Stimulated activated CD8-positive, alpha-beta memory T cell treated with anti-CD3 and anti-CD28 coated beads, Interleukin-12 subunit alpha, Interleukin-12 subunit beta, amount 100 ng/mL, for 24 hours (primary cell): ENCODE data around the gene TAAR2.
"Not testable (repeated sequence)": the region's sequence is repeated elsewhere in the genome, so short reads cannot be mapped to it uniquely, and the experiment has no call there.

Experiments
- DNase-seq: peaks from one replicate; pipeline ENCODE4 v3.0.0-alpha.2; 2020; ENCODE audit errors: extremely low read depth

The TAAR2 gene

DNA sequence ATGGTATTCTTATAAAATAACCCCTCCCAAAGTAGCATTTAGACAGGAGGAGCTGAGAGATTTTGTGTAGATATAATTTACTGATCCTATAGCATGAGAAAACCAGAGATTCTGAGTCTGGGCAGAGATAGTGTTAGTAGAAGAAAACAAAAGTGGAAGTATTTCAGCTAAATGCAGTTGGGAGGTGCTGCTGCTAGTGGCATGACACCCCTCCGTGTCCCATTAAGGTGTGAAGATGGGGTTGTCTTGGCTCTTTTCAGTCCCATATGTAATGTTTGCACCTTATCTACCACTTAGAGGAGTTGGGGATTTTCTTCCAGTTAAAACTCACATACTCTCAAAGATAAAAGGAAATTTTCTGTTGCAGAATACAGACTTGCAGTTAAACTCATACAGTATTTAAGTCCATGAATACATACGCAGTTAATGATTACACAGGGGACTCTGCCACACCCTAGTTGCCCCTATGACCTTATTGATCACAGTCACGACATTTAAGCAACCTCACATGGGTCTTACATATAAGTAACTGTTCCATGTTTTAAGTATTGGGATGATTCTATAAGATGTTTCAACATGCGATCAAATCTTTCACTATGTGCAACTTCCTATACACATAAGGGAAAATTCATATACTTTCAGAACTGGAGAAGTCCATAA, 11.5 kb downstream of the TAAR2 start:
- DNase-seq = no peak

DNA sequence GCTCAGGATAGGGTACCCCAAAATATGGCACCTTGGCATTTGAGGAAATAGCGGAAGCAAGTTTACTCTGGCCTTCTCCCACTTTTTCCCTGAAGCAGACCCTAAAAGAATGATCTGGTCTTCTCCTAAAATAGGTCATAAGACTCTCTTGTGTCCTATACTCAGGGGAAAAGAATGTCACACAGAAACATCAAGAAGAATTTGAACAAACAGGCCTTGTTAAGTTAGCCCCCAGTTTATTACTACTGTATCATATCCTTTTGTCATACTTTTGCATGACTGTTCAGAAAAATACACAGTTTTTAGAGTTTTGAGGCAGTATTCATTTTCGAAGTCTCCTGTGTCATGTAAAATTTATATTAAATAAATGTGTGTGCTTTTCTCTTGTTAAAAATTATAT, 12.5 kb downstream of the TAAR2 start:
- no peak for DNase-seq

DNA sequence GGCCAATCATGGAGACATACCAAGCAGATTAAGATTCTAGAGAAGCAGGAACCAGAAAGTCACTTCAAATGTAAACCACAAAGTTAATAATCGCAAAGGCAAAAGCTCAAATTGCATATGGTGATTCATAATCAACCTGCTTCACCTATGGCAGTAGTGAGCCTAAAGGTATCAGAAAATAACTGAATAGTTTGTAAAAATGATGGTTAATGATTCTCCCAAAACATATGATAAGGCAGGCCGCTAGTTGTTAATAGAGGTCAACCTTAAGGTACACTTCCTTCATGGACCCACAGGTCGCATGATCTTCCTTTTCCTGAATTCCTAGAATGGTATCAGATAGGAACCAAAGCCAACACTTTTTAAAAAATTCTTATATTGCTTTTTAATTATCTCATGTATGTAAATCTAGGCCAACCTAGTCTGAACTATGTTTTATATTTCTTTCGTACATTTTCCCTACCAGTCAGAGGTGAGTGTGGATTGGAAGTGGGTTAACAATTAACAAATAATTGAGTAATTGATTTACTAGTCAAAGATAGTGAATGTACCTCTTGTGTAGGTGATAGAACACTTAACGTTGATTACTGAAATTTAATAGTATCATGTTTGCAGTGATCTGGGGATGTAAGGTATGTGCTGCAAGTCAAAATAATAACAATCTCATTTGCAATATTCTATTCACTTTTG, 16.4 kb downstream of the TAAR2 start:
- DNase-seq = no peak

DNA sequence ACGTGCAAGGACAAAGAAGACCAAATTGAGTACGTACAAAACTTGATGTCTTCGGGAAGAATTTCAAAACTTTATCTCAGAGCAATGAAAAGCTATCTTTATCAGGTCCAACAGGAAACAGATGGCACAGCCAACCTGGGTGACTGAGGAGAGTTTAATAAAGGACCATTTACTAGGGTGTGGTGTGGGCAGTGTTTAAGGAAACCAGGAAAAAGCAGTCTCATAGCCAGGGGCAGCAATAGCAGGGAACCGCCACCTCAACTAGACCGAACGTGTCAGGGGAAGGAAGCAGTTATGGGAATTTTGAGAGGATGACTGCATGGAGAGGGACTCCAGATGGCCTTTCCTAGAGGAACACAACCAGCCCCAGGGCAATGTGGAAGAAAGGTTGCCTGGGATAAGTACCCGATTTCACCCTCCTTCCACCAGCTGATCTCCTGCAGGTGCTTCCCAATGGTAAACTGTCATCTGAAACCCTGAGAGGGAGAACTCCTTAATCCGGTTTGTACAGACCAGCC, 19.4 kb downstream of the TAAR2 start:
- no peak for DNase-seq

DNA sequence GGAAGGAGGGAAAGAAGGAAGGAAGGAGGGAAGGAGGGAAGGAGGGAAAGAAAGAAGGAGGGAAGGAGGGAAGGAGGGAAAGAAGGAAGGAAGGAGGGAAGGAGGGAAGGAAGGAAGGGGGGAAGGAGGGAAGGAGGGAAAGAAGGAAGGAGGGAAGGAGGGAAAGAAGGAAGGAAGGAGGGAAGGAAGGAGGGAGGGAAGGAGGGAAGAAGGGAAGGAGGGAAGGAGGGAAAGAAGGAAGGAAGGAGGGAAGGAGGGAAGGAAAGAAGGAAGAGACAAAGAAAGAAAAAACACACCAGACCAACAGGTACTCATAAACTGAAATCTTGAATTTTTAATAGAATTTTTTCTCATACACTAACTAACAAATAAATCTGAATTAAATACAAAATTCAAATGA, 23.2 kb downstream of the TAAR2 start:
- not testable (repeated sequence) for DNase-seq

DNA sequence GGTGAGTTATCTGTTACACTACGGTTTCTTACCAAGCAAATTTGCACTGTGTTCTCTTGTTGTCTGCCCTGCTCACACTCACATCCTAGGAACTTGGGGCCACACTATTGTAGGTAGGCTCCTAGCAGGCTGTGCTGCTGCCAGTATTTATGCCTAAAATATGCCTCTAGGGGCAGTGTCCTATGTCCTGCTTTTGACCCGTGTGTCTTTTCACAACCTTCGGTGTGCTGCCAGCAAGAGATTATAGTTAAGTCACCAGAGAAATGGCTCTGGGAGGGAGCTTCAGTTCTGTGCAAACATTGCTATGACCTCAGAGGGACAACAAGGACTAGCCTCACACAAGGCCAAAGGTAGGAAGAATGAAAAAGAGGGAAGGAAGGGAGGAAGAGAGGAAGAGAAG, 25.6 kb downstream of the TAAR2 start:
- no peak for DNase-seq

DNA sequence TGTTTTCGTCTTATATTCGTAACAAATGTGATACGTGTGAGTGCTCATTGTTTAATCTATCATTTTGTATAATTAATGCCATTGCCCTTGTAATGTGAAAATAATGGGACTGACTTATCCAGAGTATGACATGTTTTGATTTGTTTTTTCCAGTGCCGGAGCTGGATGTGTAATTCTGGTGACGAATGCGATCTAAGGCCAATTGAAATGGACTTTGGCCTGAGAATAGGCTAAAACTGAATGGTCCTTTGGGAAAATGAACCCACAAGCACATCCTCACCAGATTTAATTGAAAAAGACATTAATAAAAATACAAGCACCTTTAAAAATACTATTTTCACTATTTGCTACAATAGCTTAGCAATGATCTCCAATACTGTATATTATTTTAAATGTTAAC, 27.9 kb downstream of the TAAR2 start:
- DNase-seq = no peak

DNA sequence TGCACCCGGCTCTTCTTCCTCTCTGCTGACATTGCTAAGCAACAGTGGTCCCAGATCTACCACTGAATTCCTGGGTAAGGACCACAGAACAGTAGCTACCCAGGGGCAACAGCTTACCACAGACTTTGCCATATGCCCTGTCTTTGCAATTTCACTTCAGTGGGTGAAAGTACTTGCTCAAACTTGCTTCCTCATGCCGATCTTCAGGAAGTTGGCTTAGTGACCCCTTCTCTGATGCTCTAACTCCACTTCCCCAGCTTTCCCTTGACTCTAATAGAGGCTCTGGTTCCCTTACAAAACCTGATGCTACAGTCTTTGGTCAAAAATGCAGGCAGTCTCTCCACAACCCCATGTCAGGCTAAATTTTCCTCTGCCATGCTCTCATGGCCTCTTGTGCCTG, 31.2 kb downstream of the TAAR2 start:
- no peak for DNase-seq

DNA sequence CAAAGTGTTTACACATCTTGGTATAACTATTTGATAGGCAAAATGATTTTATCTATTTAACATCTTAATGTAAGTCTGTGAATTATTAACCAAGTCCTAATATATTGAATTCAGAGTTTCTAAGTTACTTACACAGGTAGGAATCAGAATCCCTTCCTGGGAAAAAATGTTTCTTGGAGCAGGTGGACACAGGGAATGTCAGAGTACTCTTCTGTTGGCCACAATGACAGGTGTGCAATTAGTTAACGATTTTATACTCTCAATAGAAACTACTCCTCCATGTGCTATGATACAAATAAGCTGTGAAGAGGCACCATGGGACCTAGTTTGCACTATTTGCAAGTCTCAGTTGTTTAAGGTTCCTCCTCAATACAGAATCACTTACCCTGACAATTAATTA, 33.7 kb downstream of the TAAR2 start:
- no peak for DNase-seq

DNA sequence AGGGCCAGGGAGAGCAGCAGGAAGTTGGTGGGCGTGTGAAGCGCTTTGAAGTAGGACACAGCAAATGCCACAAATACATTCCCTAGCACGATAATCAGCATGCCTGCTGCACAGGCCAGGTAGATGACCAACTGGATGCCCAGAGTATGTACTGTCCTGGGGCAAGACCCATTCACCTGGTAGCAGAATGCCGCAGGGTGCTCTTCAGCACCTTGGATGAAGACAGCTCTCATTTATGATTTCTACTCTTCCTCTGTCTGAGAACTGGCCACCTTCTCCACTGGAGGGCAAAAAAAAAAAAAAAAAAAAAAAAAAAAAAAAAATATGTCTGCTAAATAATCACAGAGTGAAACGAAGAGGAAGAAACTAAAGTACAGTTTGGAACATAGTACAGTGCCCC, 34.6 kb downstream of the TAAR2 start, which contains the start of gene TAAR5:
TAAR5 (minus strand) TSS at position 288 of the 400 bp plus-strand sequence; CDS start at position 233, 55 bp downstream.
- no peak for DNase-seq

DNA sequence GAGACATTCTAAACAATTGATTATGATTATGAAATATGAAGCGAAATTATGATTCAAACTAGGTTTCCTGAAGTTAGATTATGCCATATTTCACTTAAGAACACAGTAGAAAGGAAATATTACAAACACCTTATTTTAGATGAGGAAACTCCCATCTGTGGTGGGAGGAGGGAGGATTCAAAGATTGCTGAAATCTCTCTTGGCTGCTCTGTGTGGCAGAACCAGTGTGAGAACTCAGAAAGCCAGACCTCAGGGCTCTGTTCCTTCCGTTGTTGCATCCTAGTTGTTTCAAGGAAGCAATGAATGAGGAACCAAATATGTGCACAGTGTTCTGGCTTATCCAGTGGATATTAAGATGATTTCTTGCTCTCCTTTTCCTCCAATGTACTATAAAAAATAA, 36.7 kb downstream of the TAAR2 start:
- no peak for DNase-seq

DNA sequence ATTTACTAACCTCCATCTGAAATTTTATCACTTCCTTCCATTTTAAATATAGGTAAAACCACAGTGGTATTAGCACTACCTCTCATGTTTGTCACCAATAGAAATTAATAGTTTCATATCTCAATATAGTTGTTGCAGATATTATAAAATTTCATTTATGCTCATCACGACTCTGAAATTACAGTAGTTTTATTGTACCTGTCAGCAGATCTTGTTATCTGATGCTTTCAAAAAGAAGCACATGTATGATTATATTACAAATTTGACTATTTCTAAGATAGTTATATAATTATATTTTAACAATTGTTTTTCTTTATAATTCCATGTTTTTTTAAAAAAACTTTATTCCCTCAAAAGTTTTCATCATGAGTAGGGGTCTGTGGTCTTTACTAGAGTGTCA, 39.4 kb downstream of the TAAR2 start:
- no peak for DNase-seq

DNA sequence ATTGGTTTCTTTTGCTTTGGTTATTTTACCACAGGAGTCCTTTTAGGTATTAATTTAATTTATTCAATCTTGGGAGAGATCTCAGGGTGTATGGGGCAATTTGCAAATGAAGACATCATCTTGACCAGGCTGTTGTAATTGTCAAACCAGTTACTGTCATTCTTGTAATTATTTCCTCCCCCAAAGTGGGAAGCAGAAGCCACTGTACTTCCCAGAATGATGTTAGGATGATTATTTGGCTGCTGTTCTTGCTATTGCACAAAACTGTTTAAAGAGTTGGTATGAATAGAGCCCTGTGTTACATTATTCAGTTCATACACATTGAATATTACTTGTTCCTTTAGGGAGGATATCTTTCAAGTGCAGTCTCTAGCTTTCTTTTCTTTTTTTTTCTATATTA, 52.3 kb downstream of the TAAR2 start:
- DNase-seq = no peak

DNA sequence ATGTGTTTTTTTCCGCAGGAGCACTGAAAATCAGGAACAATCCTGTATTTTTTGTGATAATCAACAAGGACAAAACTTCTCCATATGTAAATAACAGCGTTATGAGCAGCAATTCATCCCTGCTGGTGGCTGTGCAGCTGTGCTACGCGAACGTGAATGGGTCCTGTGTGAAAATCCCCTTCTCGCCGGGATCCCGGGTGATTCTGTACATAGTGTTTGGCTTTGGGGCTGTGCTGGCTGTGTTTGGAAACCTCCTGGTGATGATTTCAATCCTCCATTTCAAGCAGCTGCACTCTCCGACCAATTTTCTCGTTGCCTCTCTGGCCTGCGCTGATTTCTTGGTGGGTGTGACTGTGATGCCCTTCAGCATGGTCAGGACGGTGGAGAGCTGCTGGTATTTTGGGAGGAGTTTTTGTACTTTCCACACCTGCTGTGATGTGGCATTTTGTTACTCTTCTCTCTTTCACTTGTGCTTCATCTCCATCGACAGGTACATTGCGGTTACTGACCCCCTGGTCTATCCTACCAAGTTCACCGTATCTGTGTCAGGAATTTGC, 53.8 kb downstream of the TAAR2 start, which contains the start of gene TAAR6:
TAAR6 (plus strand) TSS at position 102 of the 557 bp plus-strand sequence; CDS start at position 102, 0 bp downstream.
- no peak for DNase-seq

DNA sequence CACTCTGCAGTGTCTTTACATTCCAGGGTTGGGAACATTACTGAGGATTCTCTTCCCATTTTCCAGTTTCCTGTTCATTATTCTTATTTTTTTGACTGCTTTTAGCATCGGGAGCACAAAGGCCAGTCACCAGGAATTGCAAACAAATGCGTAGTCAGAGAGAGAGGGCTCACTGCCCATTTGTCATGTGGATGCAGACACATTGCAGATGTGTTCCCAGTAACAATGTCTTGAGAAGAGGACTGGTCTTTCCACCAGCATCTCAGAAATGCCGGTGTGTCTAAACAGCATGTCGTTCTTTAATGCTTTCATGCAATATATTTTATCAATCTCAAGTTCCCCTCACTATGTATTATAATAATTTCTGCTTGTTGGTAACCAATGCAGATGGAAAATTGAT, 54.9 kb downstream of the TAAR2 start:
- no peak for DNase-seq

DNA sequence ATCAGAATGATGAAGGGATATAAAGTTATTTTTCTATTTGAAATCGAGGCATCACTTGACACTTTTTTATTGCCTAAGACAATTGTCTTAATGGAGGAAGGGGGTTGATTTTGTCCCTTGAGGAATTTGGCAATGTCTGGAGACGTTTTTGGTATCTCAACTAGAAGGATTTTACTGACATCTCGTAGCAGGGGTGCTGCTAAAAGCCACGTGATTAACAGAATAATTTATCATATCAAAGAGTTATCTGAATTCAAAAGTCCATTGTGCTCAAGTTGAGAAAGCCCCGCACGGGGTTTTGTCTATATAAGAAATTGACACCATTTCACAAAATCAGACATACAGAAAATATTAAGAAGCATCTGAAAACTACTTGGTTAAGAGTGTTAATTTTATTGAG, 55.5 kb downstream of the TAAR2 start:
- no peak for DNase-seq

DNA sequence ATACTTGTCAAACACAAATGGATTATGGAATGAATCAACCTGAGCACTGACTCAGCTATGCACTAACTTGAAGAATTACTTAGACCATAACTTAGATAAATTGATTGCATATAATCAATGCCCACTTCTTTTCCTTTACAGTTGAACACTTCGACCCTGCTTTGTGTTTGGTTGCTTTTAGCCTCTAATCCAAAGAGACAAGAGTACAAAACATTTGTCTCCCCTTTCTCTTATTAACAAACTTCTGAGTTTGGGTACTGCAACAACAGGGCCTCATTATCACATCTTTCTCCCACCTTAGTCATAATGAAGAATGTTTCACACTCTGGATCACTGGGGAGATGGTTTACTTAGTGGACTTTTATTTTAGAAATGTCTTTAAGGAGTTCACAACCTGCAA, 56.5 kb downstream of the TAAR2 start:
- DNase-seq = no peak
